ENCODE measurements around the gene VWA3B.
"Not testable (repeated sequence)": the region's sequence is repeated elsewhere in the genome, so short reads cannot be mapped to it uniquely, and the experiment has no call there.

DNA sequence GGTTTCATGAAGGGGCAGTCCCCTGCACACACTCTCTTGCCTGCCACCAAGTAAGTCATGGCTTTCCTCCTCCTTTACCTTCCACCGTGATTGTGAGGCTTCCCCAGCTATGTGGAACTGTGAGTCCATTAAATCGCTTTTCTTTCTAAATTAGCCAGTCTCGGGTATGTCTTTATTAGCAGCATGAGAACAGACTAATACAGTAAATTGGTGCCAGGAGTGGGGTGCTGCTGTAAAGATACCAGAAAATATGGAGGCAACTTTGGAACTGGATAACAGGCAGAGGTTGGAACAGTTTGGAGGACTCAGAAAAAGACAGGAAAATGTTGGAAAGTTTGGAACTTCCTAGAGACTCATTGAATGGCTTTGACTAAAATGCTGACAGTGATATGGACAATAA is 233.2 kb downstream of the VWA3B start:
- TF ChIP-seq, protein P1, sequence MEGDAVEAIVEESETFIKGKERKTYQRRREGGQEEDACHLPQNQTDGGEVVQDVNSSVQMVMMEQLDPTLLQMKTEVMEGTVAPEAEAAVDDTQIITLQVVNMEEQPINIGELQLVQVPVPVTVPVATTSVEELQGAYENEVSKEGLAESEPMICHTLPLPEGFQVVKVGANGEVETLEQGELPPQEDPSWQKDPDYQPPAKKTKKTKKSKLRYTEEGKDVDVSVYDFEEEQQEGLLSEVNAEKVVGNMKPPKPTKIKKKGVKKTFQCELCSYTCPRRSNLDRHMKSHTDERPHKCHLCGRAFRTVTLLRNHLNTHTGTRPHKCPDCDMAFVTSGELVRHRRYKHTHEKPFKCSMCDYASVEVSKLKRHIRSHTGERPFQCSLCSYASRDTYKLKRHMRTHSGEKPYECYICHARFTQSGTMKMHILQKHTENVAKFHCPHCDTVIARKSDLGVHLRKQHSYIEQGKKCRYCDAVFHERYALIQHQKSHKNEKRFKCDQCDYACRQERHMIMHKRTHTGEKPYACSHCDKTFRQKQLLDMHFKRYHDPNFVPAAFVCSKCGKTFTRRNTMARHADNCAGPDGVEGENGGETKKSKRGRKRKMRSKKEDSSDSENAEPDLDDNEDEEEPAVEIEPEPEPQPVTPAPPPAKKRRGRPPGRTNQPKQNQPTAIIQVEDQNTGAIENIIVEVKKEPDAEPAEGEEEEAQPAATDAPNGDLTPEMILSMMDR (conservative IDR thresholded peaks at IDR 0.05; ENCODE audit: low read depth, low read length), result not testable (repeated sequence)
- TF ChIP-seq EZH2 (IDR thresholded peaks at IDR 0.05; ENCODE audit: borderline replicate concordance, low read depth, low read length, poor library complexity, severe bottlenecking), result not testable (repeated sequence)

All from A673 (cell line).